ENCODE data around the gene KRT3.
"Not testable (repeated sequence)": the region's sequence is repeated elsewhere in the genome, so short reads cannot be mapped to it uniquely, and the experiment has no call there.

The KRT3 gene

DNA sequence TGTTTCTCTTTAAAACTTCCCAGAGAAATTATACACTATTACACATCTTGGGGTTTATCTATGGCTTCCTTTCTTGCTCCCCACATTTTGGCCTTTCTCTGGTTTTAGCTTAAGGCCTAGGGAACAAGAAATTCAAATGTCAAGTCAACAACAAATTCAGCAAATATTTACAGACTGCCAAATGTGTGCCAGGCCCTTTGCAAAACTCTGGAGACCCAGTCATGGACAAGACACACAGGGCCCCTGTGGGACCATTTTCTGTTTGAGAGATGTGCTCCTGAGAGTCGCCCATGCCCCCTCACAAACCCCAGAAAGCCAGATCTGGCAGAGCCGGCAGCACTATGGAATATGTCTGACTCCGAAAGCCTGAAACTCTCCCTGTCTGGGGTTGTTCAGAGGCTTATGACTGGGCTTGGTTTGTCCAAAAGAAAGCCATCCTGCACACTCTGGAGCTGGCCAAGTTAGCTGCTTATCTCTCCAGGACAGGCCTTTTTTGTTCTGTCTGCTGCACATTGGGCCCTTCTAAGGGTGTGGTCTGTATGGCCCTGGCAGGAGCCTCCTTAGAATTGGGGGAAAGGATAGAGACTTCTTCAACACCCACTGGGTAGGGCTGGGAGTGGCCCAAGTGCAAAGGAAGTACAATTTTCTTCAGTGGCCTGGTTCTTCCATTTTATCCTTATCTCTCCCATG lies 1.1 kb upstream of the KRT3 start:
- DNase-seq = no peak

GRCh38 chr12:52796429-52796794 lies 495 bp upstream of the KRT3 start:
- DNase-seq = no peak

GRCh38 chr12:52795332-52795674 lies 614 bp downstream of the KRT3 start:
- DNase-seq = not testable (repeated sequence)

DNA sequence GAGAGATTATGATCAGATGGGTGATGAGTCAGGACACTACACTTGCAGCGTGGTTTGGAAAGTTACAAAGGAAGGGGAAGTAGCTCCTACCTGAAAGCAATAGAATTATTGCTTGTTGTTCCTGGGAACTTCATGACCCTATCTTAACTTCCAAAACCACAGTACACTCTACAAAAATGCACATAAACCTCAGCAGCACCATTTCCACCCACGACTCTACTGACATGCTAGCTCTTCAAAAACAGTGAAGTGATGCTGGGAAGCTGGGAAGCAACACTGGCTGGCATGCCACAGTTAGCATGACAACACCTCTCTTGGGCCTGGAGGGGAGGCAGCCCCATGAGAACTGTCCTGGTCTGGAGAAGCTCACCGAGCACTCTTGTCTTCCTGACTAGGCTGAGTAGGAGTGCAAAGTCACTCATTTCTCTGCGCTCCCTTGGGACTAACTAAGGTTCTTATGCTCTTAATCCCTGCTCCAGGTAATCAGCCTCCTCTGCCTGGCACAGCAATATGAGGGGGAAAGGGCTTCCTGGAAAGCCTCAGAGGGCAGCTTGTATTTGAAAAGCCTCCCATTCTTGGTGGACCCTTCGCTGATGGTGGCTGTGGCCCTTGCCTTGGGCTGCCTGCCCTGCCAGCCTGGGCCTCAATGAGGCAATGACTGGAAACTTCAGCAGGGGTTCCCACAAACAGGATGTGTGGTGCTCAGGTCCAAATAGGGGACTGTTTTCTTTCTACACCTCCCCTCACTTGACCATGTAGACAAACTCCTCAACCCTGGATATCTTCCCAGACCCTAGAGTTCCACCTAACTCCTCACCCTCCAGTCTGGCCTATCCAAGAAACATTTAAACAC lies 1.2 kb downstream of the KRT3 start:
- no peak for DNase-seq

DNA sequence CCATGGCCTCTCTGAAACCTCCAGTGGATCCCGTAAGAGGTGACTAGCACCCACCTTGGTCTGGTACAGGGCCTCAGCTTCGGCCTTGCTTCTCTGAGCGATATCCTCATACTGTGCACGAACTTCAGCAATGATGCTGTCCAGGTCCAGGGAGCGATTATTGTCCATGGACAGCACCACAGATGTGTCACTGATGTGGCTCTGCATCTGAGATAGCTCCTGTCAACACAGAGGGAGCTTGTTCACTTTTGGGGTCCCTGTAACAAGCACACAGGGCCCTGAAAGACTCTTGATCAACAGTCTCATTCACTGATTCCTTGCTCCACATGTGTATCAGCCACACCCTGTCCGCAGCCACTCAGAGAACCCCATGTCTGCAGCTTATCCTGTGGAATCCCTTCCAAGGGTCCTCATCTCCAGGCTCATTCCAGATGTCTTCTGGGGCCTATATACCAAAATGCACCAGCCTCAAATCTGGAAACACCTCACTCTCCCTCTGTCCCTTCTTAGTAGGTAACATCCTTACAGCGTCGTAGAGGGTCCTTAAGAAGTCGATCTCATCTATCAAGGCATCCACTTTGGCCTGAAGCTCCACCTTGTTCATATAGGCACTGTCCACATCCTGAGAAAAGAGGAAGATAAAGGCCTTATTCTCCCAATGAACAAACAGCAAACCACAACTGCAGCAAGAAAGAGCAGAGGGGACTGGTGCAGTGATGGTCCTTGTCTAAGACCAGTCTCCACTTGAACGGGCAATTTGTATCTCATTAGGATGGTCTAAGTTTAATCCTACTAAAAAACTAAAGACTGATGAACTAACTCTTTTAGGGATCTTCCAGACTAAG lies 3.5 kb downstream of the KRT3 start:
- DNase-seq = no peak

GRCh38 chr12:52791271-52792184 lies 4.4 kb downstream of the KRT3 start:
- no peak for DNase-seq

GRCh38 chr12:52790427-52791270 lies 5.3 kb downstream of the KRT3 start:
- no peak for DNase-seq

DNA sequence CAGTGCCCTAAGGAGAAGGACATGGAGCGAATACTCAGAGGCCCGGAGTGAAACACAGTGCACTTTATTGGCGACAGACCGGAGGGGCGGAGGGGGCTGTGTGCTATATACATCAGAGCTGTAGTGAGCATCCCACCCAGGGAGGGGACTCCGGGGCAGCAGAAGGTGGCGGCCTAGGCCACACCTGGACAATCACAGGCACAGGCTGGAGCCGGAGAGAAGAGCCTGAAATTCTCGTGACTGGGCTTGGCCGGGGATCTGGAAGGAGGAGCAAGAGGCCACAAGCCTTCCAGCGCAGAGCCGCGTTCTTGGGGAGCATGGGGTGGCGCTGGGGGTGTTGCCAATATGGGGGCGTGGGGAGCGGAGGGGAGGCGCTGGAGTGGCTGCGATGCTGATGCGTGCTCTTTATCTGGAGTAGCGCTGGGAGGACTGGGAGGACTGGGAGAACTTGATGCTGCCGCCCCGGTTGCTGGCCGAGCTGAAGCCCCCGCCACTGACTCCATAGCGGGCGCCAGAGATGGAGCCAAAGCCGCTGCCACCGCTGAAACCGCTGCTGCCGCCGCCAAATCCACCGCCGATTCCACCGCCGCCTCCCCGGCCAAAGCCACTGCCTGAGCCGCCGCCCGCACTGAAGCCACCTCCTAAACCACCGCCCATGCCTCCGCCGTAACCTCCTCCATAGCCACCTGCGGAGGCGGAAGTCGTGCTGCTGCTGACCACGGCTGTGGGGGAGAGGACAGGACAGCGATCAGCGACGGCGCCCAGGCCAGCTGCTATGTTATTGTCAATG lies 6.1 kb downstream of the KRT3 start:
- DNase-seq = no peak

DNA sequence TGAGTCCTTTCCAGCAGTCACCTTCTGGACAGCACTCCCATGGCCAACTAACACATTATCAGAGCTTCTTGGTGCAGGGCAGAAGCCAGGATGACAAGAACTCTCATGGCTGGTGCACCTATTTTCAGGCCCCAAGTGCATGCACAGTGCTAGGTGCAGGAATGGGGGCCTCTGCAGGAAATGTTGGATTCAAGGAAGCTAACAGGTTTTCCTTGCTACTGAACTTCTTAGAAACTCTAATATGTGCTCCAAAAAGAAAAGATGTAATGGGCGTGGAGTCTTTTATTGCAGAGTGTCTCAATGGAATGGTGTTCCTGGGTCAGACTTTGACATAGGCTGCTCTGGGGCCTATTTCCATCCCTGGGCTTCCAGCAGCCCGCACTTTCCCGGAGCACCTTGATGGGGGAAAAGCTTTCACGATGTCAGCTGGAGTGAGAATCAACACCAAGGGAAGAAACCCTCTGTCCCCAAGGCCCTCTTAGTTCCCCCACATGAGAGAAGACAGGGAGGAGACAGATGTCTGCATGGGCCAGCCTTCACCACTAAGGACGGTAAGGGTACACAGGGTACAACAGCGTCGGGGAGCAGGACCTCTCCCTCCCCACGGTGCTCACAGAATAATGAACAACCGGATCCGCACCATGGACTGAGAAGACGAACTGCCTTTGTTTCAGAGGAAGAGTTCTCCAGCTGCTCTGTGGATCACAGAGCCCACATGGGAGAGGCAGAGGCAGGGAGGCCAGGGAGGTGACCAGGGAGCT lies 6.9 kb downstream of the KRT3 start:
- DNase-seq = no peak

- no peak for DNase-seq
These were observed 7.6 kb downstream of the KRT3 start for GRCh38 chr12:52788192-52788875.

DNA sequence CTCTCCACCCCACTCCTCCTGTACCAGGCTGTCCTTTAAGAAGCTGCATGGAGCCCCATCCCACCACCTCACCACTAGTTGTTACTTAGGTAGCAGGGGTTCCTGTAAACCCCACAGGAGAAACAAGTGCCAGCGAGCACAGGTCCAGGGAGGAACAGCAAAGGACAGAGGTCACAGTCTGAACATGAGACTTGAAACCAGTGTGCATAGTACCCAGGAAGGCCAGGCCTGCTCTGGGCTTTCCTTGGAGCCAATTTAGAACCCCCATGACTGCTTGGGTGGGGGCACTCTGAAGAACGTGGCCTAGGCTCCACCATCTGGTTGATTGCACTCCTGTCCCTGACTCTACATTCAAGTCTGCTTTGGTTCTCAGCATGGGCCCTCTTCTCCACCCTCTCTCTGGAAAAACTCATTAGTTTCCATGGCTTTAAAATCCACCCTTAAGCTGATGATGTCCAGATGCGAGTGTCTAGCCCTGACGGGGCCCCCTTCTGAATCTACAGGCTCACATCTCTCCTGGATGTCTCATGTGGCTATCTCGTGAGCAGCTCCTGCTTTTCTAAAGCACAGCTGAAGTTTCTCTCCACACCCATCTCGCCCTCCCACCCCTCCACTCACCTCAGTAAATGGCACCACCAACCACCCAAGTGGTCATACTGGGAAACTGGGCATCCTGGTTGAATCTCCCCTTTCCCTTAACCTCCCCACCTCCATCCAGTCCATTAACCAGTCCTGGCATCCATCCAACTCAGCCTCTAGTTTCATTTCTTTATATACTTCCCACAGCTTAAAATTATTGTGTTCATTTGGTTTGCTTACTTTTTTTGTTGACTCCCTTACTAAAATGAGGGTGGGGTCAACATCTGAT lies 8.4 kb downstream of the KRT3 start:
- DNase-seq = no peak

DNA sequence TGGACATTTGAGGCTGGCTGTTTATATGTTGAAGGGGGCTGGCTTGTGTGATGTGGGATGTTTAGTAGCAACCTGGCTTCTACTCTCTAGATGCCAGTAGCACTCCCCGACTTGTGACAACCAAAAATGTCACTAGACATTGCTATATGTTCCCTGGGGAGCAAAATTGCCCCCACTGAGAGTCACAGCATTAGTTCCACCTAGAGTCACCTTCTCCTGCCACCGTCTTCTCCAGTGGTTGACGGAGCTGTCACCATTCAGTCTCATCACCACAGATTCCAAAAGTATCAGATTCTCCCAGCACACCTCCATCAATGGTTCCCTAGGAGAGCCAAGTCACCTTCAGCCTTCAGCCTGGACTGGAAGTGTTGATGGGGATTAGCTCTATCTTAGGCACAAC lies 11.0 kb downstream of the KRT3 start:
- no peak for DNase-seq

GRCh38 chr12:52783563-52784316 lies 12.2 kb downstream of the KRT3 start:
- DNase-seq = no peak

- no peak for DNase-seq
These were observed 13.4 kb downstream of the KRT3 start for GRCh38 chr12:52782502-52782901.

- DNase-seq = no peak
These were observed 14.4 kb downstream of the KRT3 start for GRCh38 chr12:52781399-52782082.

GRCh38 chr12:52779914-52780313 lies 16.0 kb downstream of the KRT3 start:
- no peak for DNase-seq

- DNase-seq = no peak
These were observed 17.1 kb downstream of the KRT3 start for GRCh38 chr12:52778833-52779232.

All from NK-92 treated with Interleukin-12 subunit alpha and Interleukin-12 subunit beta, amount 100 ng/mL, for 24 hours (cell line).